Upper lobe of right lung (tissue), 1 donor: ENCODE measurements around the gene SUPT5H. TPM values are rescaled to one million over a fixed set of nuclear protein-coding genes. Genes with fewer than 3 reads are reported as not detected.

Source experiments
- ATAC-seq: fragments of 200-7000 bp; cut with Tn5 transposase; one replicate; pipeline ENCODE4 v1.9.1; 2020; ENCODE audit warnings: mild to moderate bottlenecking, moderate library complexity
- DNase-seq: peaks from one replicate; pipeline ENCODE4 v3.0.0-alpha.2; 2020
- H3K27ac ChIP-seq: fragments of 200-600 bp; one replicate; pipeline ENCODE4 v1.8.0; 2022
- H3K27me3 ChIP-seq: fragments of 200-600 bp; one replicate; pipeline ENCODE4 v1.8.0; 2022; ENCODE audit warnings: mild to moderate bottlenecking
- H3K36me3 ChIP-seq: fragments of 200-600 bp; one replicate; pipeline ENCODE4 v1.8.0; 2022
- H3K4me1 ChIP-seq: fragments of 200-600 bp; one replicate; pipeline ENCODE4 v1.8.0; 2022
- H3K4me3 ChIP-seq: fragments of 200-600 bp; one replicate; pipeline ENCODE4 v1.8.0; 2022; ENCODE audit warnings: mild to moderate bottlenecking
- H3K9me3 ChIP-seq: fragments of 200-600 bp; one replicate; pipeline ENCODE4 v1.8.0; 2022
- CTCF ChIP-seq: fragments of 200-600 bp; IDR thresholded peaks from one replicate; pipeline ENCODE4 v1.8.0; 2022; ENCODE audit warnings: antibody characterized with exemption
- intact Hi-C: fragments of 100-400 bp; cut with DNase I; formaldehyde crosslinking; loops from one replicate; pipeline ENCODE4 v1.11.0; 2022
- long read RNA-seq: library from polyadenylated mRNA; unstranded; transcript quantifications from one replicate; pipeline ENCODE4 v2.0.0, GENCODE V29; 2021
- total RNA-seq: library from RNA; stranded (reverse); fragmentation: NEBNext Ultra II Directional; extraction: Animal tissue kit (Norgen Biotek cat#: 25700); gene quantifications from one replicate; pipeline ENCODE4 v1.2.1, GENCODE V29; 2021
- donor health status: DM: no; HTN: yes; CAD: no; lungs with severe emphysema.

The SUPT5H gene
- total RNA-seq, result 98.4 TPM
- long read RNA-seq, transcript SUPT5H-218 (2 exons, 718 nt), result major isoform, 17 of 55 reads
- long read RNA-seq, partial matches to known transcripts, result 23 of 55 reads
- long read RNA-seq, other reads (novel, unspliced or antisense), result 10 of 55 reads

DNA sequence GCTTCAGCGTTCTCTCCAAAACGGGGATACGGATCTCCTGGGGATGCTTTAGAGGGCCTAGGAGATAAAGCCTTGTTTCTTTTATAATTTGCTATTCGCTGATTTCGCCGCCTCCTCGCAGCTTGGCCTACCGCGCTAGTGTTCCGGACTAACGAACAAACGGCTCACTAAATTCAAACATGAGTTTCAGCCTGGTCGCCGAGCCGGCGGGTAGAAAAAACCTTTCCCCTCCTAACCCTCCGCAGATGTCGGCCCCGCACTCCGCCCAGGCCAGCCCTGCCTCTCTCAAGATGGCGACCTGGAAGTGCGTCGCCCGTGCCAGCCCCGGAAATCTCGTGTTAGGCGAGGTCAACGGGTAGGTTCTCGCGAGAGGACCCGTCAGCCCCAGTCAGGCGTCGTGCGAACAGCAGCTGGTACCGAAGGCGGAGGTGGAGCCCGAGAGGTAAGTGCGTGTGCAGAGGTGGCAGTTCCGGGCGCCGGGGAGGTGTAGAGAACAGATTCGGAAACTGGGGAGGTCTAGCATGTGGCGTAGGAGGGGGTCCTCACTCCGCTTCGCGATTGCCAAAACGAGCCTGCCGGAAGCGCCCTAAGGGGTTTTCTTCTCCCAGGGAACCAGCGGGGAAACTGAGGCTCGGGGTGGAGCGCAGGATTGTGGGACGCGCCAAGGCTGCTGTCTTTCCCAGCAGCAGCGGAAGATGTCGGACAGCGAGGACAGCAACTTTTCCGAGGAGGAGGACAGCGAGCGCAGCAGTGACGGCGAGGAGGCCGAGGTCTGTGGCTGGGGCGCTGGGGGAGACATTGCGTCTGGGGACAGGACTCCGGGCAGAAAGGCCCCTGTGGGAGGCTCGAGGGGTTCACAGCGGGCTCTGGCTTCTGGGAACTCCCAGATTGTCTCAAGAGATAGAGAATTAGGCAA is at the start of gene SUPT5H:
Gene SUPT5H (plus strand): TSS at position 387 of the 916 bp plus-strand sequence. CDS start 309 bp downstream, at position 696.
- H3K9me3 ChIP-seq, result no peaks in the 10 kb centered on the region
- TF ChIP-seq CTCF, result no peak
- H3K4me1 ChIP-seq, result peaks cover 32% of the 10 kb centered on the region
- H3K36me3 ChIP-seq, result no peaks in the 10 kb centered on the region
- H3K4me3 ChIP-seq, result peak within 1 kb of the TSS; percentile 96
- intact Hi-C loops, result no loop called here
- ATAC-seq (peak; percentile 98), DNase-seq (peak; percentile 98)
- no peaks in the 10 kb centered on the region for H3K27me3 ChIP-seq
- peak within 1 kb of the TSS; percentile 95 for H3K27ac ChIP-seq

- ATAC-seq, result peak; percentile 86
- Histone ChIP-seq H3K4me3 (peak overlapping the region; percentile 19), H3K4me1 (peaks cover 38% of the 10 kb centered on the region), H3K27ac (peak overlapping the region; percentile 92), H3K9me3 (no peaks in the 10 kb centered on the region), H3K27me3 (no peaks in the 10 kb centered on the region), H3K36me3 (peaks cover 32% of the 10 kb centered on the region)
- intact Hi-C loops, result no loop called here
- DNase-seq, result peak; percentile 95
- TF ChIP-seq CTCF, result peak; percentile 96
These were observed 47.8 kb upstream of the SUPT5H start for GRCh38 chr19:39397360-39398296.

- TF ChIP-seq CTCF, result no peak
- Histone ChIP-seq H3K4me3 (peak overlapping the region; percentile 19), H3K27ac (peak overlapping the region; percentile 92), H3K9me3 (no peaks in the 10 kb centered on the region), H3K4me1 (peaks cover 38% of the 10 kb centered on the region), H3K27me3 (no peaks in the 10 kb centered on the region), H3K36me3 (peaks cover 26% of the 10 kb centered on the region)
- DNase-seq, result peak; percentile 87
- intact Hi-C loops, result no loop called here
- peak; percentile 47 for ATAC-seq
These were observed 47.0 kb upstream of the SUPT5H start for GRCh38 chr19:39398297-39398864.

- TF ChIP-seq CTCF, result no peak
- DNase-seq, result no peak
- Histone ChIP-seq H3K27ac (peak overlapping the region; percentile 92), H3K4me1 (peaks cover 44% of the 10 kb centered on the region), H3K27me3 (no peaks in the 10 kb centered on the region), H3K4me3 (no peak overlapping the region), H3K36me3 (peaks cover 14% of the 10 kb centered on the region), H3K9me3 (no peaks in the 10 kb centered on the region)
- intact Hi-C loops, result no loop called here
- ATAC-seq, result no peak
These were observed 45.7 kb upstream of the SUPT5H start for GRCh38 chr19:39399668-39400050.

GRCh38 chr19:39400061-39400460 is 45.3 kb upstream of the SUPT5H start:
- intact Hi-C loops, result no loop called here
- Histone ChIP-seq H3K27ac (peak overlapping the region; percentile 92), H3K4me3 (no peak overlapping the region), H3K9me3 (no peaks in the 10 kb centered on the region), H3K27me3 (no peaks in the 10 kb centered on the region), H3K4me1 (peaks cover 47% of the 10 kb centered on the region), H3K36me3 (peaks cover 10% of the 10 kb centered on the region)
- no peak for DNase-seq
- ATAC-seq, result no peak
- TF ChIP-seq CTCF, result no peak
